GM12864 (cell line): ENCODE measurements around the gene GGACT.

Source experiments
- DNase-seq: peaks from one replicate; pipeline ENCODE4 v3.0.0-alpha.2; 2011; ENCODE audit warnings: low read depth
- H3K4me3 ChIP-seq: 2 replicates; pipeline ENCODE4 v1.5.1; 2011; ENCODE audit warnings: mild to moderate bottlenecking, low read depth, low read length, control low read depth
- TF ChIP-seq, protein P1 (sequence below): IDR thresholded peaks from 2 replicates; pipeline ENCODE4 v1.5.1; 2011; ENCODE audit warnings: low read depth, mild to moderate bottlenecking, moderate library complexity, low read length, control low read depth, inconsistent platforms; ENCODE audit errors: missing control alignments

GGACT gene

GRCh38 chr13:100588331-100589177 lies at the start of gene GGACT:
Gene GGACT, minus strand, starts transcription at chr13:100588789. Its CDS starts 56,198 bp downstream, at chr13:100532591.
- H3K4me3 ChIP-seq: peak within 1 kb of the TSS; percentile 84
- TF ChIP-seq, protein P1, sequence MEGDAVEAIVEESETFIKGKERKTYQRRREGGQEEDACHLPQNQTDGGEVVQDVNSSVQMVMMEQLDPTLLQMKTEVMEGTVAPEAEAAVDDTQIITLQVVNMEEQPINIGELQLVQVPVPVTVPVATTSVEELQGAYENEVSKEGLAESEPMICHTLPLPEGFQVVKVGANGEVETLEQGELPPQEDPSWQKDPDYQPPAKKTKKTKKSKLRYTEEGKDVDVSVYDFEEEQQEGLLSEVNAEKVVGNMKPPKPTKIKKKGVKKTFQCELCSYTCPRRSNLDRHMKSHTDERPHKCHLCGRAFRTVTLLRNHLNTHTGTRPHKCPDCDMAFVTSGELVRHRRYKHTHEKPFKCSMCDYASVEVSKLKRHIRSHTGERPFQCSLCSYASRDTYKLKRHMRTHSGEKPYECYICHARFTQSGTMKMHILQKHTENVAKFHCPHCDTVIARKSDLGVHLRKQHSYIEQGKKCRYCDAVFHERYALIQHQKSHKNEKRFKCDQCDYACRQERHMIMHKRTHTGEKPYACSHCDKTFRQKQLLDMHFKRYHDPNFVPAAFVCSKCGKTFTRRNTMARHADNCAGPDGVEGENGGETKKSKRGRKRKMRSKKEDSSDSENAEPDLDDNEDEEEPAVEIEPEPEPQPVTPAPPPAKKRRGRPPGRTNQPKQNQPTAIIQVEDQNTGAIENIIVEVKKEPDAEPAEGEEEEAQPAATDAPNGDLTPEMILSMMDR: peak; percentile 76
- no peak for DNase-seq

- no peak for DNase-seq
- no peak overlapping the region for H3K4me3 ChIP-seq
- TF ChIP-seq, protein P1: no peak
Measured at GRCh38 chr13:100637796-100638195, 49.2 kb upstream of the GGACT start.

GRCh38 chr13:100637380-100637779 lies 48.8 kb upstream of the GGACT start:
- H3K4me3 ChIP-seq: no peak overlapping the region
- no peak for DNase-seq
- TF ChIP-seq, protein P1: no peak

- no peak overlapping the region for H3K4me3 ChIP-seq
- no peak for DNase-seq
- TF ChIP-seq, protein P1: no peak
Measured at GRCh38 chr13:100636441-100636840, 47.9 kb upstream of the GGACT start.

DNA sequence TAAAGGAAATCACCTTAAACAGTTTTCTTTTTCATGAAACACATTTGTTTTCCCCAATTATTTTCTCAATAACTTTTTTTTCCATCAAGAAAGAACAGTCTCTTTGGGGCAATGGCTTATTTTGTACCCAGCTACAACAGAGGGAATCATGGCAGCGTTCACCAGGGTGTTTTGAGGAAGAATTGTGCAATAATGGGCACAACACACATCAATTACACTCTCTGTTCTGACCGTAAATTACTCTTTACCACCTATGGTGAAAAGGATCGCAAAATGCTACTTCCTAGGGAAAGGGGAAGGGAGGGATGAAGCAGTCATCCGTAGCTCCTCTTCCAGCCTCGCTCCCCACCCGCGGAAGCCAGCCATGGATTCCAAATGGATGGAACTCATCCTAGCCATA lies 47.4 kb upstream of the GGACT start:
- H3K4me3 ChIP-seq: no peak overlapping the region
- TF ChIP-seq, protein P1: no peak
- DNase-seq: no peak

DNA sequence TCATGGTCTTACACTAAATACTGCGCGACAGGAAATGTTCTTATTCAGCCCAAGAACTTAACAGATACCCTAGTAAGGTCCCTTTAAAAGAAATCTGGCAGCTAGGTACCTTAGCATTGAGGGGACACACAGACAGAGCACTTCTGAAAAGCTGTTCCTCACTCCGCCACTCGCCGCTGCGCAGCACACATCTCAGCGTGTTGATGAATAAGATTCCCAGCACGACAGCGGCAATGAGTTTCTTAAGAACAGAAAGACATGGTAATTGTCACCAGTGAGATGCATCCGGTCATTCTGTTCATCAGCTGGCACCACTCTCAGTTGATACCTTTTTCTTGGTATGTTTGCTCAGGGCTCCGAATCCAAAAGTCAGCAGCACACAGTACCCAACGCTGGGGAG lies 46.1 kb upstream of the GGACT start:
- TF ChIP-seq, protein P1: no peak
- no peak overlapping the region for H3K4me3 ChIP-seq
- no peak for DNase-seq

- no peak for DNase-seq
- TF ChIP-seq, protein P1: no peak
- H3K4me3 ChIP-seq: no peak overlapping the region
Measured at GRCh38 chr13:100633461-100633860, 44.9 kb upstream of the GGACT start.
